Ishikawa (cell line): ENCODE measurements around the gene CXCL6.

Source experiments
- CREB1 ChIP-seq: IDR thresholded peaks from 2 replicates; pipeline ENCODE4 v1.6.1; 2012; ENCODE audit warnings: low read depth
- EGR1 ChIP-seq: IDR thresholded peaks from 2 replicates; pipeline ENCODE4 v1.6.1; 2012
- EP300 ChIP-seq: IDR thresholded peaks from 2 replicates; pipeline ENCODE4 v1.6.1; 2012; ENCODE audit warnings: borderline replicate concordance
- NFIC ChIP-seq: IDR thresholded peaks from 2 replicates; pipeline ENCODE4 v1.6.1; 2012
- RAD21 ChIP-seq: IDR thresholded peaks from 2 replicates; pipeline ENCODE4 v1.6.1; 2012; ENCODE audit warnings: low read depth
- TF ChIP-seq, protein P1 (sequence below): IDR thresholded peaks from 2 replicates; pipeline ENCODE4 v1.6.1; 2012

GRCh38 chr4:73822812-73823504 is 13.5 kb upstream of the CXCL6 start:
- TF ChIP-seq, protein P1, sequence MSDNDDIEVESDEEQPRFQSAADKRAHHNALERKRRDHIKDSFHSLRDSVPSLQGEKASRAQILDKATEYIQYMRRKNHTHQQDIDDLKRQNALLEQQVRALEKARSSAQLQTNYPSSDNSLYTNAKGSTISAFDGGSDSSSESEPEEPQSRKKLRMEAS: no peak
- TF ChIP-seq EP300 (no peak), CREB1 (no peak), NFIC (no peak), EGR1 (no peak), RAD21 (no peak)
